ENCODE results near the gene TAC3.
"Not testable (repeated sequence)": the region's sequence is repeated elsewhere in the genome, so short reads cannot be mapped to it uniquely, and the experiment has no call there.

TAC3 gene

DNA sequence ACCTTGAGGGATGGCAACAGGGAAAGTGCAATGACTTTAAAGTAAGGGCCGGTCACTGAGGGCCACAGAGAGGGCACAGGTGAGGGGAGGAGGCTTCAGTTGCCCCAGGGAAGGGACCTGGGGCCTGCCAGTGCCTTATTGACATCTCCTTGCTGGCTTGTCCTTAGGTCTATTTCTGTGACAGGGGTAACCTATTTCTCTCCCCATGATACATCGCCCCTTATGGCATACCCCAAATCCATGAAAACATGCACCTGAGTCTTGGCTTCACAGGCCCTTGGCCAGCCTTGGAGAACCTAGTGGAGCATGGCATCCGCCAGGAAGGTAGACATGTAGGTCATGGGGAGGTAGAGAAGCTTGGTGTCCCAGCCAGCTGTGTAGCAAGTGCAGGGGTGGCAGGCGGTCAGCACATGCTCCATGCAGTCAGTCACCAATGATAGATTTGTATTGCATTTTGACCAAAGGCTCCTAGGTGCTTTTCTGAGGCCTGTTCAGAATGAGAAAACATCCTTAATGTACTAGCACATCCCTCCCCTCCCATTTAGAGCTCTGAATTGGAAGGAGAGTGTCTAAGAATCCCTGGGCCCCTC is 35.3 kb downstream of the TAC3 start:
- no peak for DNase-seq

DNA sequence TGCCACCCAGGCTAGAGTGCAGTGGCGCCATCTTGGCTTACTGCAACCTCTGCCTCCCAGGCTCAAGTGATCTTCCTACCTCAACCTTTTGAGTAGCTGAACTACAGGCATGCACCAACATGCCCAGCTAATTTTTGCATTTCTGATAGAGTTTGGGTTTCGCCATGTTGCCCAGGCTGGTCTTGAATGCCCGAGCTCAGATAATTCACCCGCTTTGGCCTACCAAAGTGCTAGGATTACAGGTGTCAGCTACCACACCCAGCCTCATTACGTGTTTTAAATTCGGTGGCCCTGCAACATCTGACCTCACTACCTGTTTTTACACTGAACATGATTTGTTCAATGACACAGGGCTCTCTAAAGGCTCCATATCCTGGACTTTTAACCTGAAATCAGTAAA is 36.1 kb downstream of the TAC3 start:
- DNase-seq = no peak

DNA sequence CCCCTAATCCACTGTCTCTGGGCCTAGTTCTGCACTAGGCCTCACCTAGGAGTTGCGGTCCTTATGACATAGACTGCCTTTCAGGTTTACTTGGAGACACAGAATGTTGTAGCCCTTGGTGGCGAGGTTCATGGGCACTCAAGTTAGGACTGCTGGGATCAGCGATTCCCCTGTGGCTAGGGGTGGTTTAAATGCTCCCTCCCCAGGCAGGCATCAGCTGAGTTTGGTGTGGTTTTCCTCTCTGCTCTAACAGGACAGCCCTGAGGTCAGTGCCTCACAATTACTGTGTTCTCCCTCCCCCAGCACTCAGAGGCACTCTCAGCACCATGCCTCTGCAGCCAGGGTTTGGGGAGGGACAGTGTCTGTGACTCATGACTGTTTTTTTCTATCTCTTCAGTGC is 36.7 kb downstream of the TAC3 start:
- DNase-seq = no peak

DNA sequence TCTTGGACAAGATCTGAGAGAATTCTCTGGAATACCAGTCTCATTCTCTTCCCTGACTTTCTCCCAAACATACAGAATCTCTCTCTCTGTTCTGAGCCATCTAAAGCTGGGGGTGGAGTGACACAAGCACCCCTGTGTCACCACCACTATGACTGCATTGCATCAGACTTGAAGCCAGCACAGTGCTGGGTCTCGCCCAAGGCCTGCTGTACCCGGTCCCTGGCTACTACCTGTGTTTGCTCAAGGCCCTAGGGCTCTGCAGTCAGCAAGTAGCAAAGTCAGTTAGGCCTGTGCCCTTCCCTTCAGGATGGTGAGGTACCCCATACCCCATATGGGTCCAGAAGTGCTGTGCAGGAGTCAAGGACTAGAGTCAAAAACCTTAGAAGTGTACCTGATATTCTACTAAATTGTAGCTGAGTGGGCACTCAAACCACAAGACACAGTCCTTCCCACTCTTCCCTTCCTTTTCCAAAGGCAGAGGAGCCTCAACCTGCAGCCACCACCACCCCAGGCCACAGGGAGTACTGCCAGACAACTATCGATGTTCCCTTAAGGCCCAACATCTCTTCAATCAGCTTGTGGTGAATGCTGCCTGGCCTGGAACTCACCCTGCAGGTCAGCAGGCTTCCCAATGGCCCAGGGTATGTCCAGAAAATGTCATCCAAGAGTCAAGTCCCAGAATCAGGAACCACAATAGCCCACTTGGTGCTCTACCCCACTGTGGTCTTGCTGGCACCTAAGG is 37.8 kb downstream of the TAC3 start:
- no peak for DNase-seq

DNA sequence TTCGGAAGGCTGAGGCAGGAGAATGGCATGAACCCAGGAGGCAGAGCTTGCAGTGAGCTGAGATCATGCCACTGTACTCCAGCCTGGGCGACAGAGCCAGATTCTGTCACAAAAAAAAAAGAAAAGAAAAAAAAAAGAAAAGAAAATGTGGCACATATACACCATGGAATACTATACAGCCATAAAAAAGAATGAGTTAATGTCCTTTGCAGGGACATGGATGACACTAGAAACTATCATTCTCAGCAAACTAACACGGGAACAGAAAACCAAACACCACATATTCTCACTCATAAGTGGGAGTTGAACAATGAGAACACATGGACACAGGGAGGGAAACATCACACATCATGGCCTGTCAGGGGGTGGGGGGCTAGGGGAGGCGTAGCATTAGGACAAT is 39.0 kb downstream of the TAC3 start:
- not testable (repeated sequence) for DNase-seq

DNA sequence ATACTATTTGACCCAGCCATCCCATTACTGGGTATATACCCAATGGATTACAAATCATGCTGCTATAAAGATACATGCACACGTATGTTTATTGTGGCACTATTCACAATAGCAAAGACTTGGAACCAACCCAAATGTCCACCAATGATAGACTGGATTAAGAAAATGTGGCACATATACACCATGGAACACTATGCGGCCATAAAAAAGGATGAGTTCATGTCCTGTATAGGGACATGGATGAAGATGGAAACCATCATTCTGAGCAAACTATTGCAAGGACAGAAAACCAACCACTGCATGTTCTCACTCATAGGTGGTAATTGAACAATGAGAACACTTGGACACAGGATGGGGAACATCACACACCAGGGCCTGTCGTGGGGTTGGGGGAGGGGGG is 42.1 kb downstream of the TAC3 start:
- DNase-seq = not testable (repeated sequence)

DNA sequence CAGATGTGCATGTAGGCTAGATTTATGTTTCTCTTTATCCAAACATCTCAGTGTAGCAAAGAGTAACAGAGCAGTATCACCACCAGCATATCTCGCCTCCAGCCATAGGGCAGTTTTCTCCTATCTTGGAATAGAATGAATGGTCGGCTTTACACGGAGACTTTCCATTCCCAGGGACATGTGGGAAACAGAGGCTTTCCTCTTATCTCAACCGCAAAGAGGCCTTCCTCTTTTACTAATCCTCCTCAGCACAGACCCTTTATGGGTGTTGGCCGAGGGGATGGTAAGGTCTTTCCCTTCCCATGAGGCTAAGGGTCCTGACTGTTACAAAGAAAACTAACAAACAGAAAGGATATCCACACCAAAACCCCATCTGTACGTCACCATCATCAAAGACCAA is 47.4 kb downstream of the TAC3 start:
- DNase-seq = not testable (repeated sequence)

DNA sequence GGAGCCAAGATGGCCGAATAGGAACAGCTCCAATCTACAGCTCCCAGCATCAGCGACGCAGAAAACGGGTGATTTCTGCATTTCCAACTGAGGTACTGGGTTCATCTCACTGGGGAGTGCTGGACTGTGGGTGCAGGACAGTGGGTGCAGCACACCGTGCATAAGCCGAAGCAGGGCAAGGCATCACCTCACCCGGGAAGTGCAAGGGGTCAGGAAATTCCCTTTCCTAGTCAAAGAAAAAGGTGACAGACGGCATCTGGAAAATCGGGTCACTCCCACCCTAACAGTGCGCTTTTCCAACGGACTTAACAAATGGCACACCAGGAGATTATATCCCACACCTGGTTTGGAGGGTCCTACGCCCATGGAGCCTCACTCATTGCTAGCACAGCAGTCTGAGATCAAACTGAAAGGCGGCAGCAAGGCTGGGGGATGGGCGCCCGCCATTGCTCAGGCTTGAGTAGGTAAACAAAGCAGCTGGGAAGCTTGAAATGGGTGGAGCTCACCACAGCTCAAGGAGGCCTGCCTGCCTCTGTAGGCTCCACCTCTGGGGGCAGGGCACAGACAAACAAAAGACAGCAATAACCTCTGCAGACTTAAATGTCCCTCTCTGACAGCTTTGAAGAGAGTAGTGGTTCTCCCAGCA is 50.2 kb downstream of the TAC3 start:
- DNase-seq = not testable (repeated sequence)

DNA sequence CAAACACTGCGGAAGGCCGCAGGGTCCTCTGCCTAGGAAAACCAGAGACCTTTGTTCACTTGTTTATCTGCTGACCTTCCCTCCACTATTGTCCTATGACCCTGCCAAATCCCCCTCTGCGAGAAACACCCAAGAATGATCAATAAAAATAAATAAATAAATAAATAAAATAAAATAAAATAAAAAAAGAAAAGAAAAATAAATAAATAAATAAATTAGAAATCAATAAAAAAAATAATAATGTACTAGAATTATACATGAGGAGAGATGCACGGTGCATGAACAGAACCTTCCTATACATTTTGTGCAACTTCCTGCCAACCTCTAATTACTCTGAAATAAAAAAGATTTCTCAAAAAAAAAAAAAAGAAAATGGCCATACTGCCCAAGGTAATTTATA is 51.2 kb downstream of the TAC3 start:
- DNase-seq = not testable (repeated sequence)

DNA sequence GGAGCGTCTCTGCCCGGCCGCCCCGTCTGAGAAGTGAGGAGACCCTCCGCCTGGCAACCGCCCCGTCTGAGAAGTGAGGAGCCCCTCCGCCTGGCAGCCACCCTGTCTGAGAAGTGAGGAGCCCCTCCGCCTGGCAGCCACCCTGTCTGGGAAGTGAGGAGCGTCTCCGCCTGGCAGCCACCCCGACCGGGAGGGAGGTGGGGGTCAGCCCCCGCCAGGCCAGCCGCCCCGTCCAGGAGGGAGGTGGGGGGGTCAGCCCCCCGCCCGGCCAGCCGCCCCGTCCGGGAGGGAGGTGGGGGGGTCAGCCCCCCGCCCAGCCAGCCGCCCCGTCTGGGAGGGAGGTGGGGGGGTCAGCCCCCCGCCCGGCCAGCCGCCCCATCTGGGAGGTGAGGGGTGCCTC is 52.8 kb downstream of the TAC3 start:
- DNase-seq = not testable (repeated sequence)

DNA sequence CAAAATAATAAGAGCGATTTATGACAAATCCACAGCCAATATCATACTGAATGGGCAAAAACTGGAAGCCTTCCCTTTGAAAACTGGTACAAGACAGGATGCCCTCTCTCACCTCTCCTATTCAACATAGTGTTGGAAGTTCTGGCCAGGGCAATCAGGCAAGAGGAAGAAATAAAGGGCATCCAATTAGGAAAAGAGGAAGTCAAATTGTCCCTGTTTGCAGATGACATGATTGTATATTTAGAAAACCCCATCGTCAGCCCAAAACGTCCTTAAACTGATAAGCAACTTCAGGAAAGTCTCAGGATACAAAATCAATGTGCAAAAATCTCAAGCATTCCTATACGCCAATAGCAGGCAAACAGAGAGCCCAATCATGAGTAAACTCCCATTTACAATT is 54.1 kb downstream of the TAC3 start:
- DNase-seq = not testable (repeated sequence)
